GM21825 (cell line): ENCODE measurements around the gene RGS9.

ENCODE experiments used
- ATAC-seq: cut with Tn5 transposase; IDR thresholded peaks from one replicate; pipeline ENCODE4 v1.9.1; 2021; ENCODE audit warnings: mild to moderate bottlenecking, moderate library complexity; ENCODE audit not compliant: unreplicated experiment

RGS9 gene

GRCh38 chr17:65243838-65244625, 106.9 kb downstream of the RGS9 start:
- ATAC-seq: no peak

- no peak for ATAC-seq
Measured at GRCh38 chr17:65246252-65246651, 109.1 kb downstream of the RGS9 start.

GRCh38 chr17:65249774-65250173, 112.6 kb downstream of the RGS9 start:
- no peak for ATAC-seq

GRCh38 chr17:65254166-65254565, 117.0 kb downstream of the RGS9 start:
- ATAC-seq: no peak

- ATAC-seq: no peak
Measured at GRCh38 chr17:65259281-65259680, 122.1 kb downstream of the RGS9 start.

GRCh38 chr17:65259696-65260485, 122.7 kb downstream of the RGS9 start:
- ATAC-seq: no peak

GRCh38 chr17:65260626-65261025, 123.5 kb downstream of the RGS9 start:
- ATAC-seq: no peak

GRCh38 chr17:65261152-65261551, 124.0 kb downstream of the RGS9 start:
- ATAC-seq: no peak

- no peak for ATAC-seq
Measured at GRCh38 chr17:65261682-65262636, 124.8 kb downstream of the RGS9 start.

- no peak for ATAC-seq
Measured at GRCh38 chr17:65265276-65265675, 128.1 kb downstream of the RGS9 start.

- ATAC-seq: no peak
Measured at GRCh38 chr17:65268832-65269231, 131.7 kb downstream of the RGS9 start.

GRCh38 chr17:65270499-65271253, 133.5 kb downstream of the RGS9 start:
- no peak for ATAC-seq

GRCh38 chr17:65271296-65271695, 134.1 kb downstream of the RGS9 start:
- no peak for ATAC-seq
